GM12878 (cell line): ENCODE data around the gene PLEKHH1.

Source experiments
- HDAC2 ChIP-seq: fragments of 200-600 bp; sonication (generic); IDR thresholded peaks from 2 replicates; pipeline ENCODE4 v1.6.1; 2017
- POLR2A ChIP-seq: IDR thresholded peaks from 2 replicates; pipeline ENCODE4 v1.6.1; 2011; ENCODE audit warnings: low read depth, mild to moderate bottlenecking, low read length
- TAF1 ChIP-seq: IDR thresholded peaks from 2 replicates; pipeline ENCODE4 v1.6.1; 2011; ENCODE audit warnings: mild to moderate bottlenecking, low read depth, low read length, borderline replicate concordance
- TF ChIP-seq, protein P1 (sequence below), 3 experiments: IDR thresholded peaks in 2 of 3; conservative IDR thresholded peaks in 1 of 3; 2 replicates each; pipeline ENCODE4 v1.5.1; 2011; ENCODE audit warnings: low read depth in 3 of 3, low read length in 3 of 3, mild to moderate bottlenecking in 3 of 3, control low read depth in 2 of 3, moderate library complexity in 2 of 3, inconsistent platforms in 1 of 3, mixed read lengths in 1 of 3; ENCODE audit not compliant: control insufficient read depth in 2 of 3, insufficient read depth in 1 of 3; ENCODE audit errors: extremely low read depth in 1 of 3
- TF ChIP-seq, protein P2 (sequence below): fragments of 450-650 bp; IDR thresholded peaks from 2 replicates; pipeline ENCODE4 v1.6.1; 2017; ENCODE audit warnings: antibody characterized with exemption, mild to moderate bottlenecking, moderate library complexity
- TF ChIP-seq, protein P3 (sequence below): IDR thresholded peaks from 2 replicates; pipeline ENCODE4 v1.6.1; 2012; ENCODE audit warnings: mild to moderate bottlenecking, low read depth, low read length
- TF ChIP-seq, protein P4 (sequence below): IDR thresholded peaks from 2 replicates; pipeline ENCODE4 v1.6.1; 2011; ENCODE audit warnings: borderline replicate concordance, low read depth, mild to moderate bottlenecking, moderate library complexity, low read length; ENCODE audit not compliant: insufficient read depth, poor library complexity, severe bottlenecking

DNA sequence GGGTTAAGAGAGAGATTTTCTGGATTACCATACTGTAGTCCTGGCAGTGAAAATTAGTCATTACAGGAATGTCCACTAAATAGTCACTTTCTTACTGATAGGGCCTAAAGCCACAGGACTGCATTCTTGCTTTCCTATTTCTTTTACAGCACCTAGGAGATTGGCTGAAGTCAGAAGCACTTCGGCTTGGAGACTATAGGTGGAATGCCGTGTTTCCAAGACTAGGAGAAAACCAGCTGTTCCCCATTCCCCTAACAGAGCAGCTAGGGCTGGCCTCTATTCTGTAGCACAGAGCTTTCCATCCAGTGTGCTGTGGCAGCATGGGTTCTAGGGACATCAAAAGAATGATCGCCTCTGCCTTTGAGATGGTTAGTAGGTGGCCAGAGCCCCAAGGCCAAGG is 51.9 kb downstream of the PLEKHH1 start:
- TF ChIP-seq TAF1 (no peak), HDAC2 (no peak), POLR2A (no peak)
- TF ChIP-seq, protein P1, sequence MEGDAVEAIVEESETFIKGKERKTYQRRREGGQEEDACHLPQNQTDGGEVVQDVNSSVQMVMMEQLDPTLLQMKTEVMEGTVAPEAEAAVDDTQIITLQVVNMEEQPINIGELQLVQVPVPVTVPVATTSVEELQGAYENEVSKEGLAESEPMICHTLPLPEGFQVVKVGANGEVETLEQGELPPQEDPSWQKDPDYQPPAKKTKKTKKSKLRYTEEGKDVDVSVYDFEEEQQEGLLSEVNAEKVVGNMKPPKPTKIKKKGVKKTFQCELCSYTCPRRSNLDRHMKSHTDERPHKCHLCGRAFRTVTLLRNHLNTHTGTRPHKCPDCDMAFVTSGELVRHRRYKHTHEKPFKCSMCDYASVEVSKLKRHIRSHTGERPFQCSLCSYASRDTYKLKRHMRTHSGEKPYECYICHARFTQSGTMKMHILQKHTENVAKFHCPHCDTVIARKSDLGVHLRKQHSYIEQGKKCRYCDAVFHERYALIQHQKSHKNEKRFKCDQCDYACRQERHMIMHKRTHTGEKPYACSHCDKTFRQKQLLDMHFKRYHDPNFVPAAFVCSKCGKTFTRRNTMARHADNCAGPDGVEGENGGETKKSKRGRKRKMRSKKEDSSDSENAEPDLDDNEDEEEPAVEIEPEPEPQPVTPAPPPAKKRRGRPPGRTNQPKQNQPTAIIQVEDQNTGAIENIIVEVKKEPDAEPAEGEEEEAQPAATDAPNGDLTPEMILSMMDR (IDR thresholded peaks at IDR 0.05 in 2 of 3, conservative IDR thresholded peaks at IDR 0.05 in 1 of 3; ENCODE audit: control insufficient read depth in 2 of 3, extremely low read depth in 1 of 3, insufficient read depth in 1 of 3, low read depth in 3 of 3, low read length in 3 of 3) = no peak
- TF ChIP-seq, protein P2, sequence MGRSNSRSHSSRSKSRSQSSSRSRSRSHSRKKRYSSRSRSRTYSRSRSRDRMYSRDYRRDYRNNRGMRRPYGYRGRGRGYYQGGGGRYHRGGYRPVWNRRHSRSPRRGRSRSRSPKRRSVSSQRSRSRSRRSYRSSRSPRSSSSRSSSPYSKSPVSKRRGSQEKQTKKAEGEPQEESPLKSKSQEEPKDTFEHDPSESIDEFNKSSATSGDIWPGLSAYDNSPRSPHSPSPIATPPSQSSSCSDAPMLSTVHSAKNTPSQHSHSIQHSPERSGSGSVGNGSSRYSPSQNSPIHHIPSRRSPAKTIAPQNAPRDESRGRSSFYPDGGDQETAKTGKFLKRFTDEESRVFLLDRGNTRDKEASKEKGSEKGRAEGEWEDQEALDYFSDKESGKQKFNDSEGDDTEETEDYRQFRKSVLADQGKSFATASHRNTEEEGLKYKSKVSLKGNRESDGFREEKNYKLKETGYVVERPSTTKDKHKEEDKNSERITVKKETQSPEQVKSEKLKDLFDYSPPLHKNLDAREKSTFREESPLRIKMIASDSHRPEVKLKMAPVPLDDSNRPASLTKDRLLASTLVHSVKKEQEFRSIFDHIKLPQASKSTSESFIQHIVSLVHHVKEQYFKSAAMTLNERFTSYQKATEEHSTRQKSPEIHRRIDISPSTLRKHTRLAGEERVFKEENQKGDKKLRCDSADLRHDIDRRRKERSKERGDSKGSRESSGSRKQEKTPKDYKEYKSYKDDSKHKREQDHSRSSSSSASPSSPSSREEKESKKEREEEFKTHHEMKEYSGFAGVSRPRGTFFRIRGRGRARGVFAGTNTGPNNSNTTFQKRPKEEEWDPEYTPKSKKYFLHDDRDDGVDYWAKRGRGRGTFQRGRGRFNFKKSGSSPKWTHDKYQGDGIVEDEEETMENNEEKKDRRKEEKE = no peak
- TF ChIP-seq, protein P3, sequence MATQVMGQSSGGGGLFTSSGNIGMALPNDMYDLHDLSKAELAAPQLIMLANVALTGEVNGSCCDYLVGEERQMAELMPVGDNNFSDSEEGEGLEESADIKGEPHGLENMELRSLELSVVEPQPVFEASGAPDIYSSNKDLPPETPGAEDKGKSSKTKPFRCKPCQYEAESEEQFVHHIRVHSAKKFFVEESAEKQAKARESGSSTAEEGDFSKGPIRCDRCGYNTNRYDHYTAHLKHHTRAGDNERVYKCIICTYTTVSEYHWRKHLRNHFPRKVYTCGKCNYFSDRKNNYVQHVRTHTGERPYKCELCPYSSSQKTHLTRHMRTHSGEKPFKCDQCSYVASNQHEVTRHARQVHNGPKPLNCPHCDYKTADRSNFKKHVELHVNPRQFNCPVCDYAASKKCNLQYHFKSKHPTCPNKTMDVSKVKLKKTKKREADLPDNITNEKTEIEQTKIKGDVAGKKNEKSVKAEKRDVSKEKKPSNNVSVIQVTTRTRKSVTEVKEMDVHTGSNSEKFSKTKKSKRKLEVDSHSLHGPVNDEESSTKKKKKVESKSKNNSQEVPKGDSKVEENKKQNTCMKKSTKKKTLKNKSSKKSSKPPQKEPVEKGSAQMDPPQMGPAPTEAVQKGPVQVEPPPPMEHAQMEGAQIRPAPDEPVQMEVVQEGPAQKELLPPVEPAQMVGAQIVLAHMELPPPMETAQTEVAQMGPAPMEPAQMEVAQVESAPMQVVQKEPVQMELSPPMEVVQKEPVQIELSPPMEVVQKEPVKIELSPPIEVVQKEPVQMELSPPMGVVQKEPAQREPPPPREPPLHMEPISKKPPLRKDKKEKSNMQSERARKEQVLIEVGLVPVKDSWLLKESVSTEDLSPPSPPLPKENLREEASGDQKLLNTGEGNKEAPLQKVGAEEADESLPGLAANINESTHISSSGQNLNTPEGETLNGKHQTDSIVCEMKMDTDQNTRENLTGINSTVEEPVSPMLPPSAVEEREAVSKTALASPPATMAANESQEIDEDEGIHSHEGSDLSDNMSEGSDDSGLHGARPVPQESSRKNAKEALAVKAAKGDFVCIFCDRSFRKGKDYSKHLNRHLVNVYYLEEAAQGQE = no peak
- TF ChIP-seq, protein P4, sequence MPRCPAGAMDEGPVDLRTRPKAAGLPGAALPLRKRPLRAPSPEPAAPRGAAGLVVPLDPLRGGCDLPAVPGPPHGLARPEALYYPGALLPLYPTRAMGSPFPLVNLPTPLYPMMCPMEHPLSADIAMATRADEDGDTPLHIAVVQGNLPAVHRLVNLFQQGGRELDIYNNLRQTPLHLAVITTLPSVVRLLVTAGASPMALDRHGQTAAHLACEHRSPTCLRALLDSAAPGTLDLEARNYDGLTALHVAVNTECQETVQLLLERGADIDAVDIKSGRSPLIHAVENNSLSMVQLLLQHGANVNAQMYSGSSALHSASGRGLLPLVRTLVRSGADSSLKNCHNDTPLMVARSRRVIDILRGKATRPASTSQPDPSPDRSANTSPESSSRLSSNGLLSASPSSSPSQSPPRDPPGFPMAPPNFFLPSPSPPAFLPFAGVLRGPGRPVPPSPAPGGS = no peak
